ENCODE measurements around the gene NR1I3.

DNA sequence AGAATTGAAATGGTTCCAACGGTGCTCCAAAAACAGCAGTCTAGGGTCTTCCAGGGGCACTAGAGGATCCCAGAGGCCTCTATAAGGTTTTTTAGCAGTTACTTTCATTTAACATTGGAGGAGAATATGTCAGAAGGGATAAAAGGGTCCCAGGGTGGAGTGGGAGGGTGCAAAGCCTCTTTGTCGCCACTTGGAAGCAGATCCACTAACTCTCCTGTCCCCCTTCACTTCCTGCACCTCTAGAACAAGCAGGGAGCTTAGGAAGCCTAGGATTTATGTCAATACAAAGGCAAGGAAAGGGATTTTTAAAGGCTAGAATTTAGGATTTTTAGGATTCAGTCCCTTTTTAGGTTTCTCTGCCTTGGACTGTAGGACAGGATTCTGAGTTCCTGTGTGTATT is 28.8 kb upstream of the NR1I3 start:
- TF ChIP-seq, protein P1, sequence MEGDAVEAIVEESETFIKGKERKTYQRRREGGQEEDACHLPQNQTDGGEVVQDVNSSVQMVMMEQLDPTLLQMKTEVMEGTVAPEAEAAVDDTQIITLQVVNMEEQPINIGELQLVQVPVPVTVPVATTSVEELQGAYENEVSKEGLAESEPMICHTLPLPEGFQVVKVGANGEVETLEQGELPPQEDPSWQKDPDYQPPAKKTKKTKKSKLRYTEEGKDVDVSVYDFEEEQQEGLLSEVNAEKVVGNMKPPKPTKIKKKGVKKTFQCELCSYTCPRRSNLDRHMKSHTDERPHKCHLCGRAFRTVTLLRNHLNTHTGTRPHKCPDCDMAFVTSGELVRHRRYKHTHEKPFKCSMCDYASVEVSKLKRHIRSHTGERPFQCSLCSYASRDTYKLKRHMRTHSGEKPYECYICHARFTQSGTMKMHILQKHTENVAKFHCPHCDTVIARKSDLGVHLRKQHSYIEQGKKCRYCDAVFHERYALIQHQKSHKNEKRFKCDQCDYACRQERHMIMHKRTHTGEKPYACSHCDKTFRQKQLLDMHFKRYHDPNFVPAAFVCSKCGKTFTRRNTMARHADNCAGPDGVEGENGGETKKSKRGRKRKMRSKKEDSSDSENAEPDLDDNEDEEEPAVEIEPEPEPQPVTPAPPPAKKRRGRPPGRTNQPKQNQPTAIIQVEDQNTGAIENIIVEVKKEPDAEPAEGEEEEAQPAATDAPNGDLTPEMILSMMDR (IDR thresholded peaks at IDR 0.05), result no peak
- TF ChIP-seq POLR2A (IDR thresholded peaks at IDR 0.05), result no peak

Measured in ovary (tissue), 3 donors.